ENCODE measurements around the gene RAD51B.

Gene RAD51B

DNA sequence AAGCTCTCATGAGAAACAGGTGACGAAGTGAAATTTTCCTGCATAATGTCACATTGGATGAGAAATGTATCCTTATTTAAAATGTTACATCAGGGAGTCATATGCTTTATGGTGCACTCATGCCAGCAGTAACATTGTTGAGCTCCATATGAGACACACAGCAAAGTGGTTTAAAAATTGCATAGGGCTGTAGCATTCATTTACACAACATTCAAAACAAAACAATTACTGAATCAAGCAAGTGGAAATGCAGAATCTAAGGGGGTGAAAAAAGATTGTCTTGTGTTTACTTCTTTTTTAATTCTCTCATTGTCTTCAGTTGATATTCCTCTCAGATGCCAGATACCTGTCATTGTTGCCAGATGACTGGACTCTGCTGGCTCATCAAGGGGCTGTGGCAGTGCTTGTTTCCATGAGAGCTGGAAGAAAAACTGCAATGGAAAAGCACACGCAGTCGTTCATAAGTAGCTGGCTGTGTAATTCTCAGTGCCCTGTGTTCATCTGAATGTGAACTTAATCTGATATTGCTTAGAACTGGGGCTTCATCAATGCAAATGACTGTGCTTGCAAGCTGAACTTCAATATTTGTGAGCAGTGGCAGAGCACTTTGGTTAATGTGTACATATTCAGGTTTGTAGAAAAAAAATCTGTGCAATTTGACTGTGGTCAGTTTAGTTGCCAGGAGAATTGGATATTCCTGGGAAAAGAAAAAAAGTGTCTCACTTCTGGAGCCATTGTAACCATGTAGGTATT is 305.6 kb downstream of the RAD51B start:
- DNase-seq = no peak

DNA sequence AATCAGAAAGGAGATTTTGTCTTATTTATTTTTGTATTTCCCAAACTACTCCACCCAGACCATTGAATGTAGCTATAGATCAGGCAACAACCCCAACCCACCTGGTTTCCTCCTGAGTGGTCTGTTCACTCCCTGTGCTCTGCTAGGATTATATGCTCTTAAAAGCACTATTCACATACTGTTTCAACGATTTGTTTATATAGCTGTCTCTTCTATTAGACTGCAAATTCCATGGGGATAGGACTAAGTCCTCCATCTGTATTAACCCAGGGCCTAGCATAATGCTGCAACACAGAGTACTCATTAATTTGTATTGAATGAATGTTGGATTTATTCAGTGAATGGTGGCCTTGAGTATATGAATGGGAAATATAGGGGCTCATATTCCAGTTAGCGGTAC is 307.6 kb downstream of the RAD51B start:
- DNase-seq = no peak

DNA sequence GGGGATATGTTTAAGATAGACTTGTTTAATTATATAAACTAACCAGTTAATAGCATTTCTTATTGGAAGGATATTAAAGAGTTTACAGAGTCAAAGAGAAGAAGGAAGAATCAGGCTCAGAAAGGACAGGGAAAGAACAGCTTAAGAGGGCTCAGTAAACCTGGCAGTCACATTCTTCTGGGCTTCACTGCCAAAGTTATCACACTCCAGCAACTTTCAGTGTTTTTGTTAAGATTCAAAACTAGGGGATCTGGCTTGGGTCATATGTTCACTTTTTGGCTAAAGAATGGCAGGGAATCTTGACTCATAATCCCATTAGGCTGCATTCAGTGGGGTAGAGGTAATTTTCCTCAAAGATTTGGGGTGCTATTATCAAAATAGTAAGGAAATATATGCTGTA is 312.3 kb downstream of the RAD51B start:
- no peak for DNase-seq

DNA sequence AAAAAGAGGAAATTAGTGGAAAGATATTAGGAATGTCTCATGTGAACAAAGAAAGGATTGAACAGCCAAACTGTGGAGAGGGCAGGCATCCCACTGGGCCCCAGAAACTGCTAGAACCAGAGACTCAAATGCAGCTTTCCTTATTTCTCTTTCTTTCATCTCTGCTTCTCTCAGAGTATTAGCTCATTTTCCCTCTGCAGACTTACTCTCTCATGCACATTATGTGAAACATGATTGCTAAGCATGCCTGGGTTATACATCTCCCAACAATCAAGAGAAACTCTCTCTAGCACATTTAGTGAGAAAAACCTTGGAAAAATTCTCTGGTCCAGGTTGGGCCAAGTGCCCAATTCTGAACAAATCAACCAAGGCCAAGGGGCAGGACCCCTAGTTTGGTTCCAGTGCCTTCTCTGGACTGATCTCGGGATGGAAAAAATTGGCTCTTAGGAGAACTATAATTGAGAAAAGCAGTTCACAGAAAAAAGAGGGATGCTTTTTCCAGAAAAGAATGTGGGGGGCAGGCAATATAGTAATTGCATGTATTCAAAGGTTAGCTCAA is 313.1 kb downstream of the RAD51B start:
- no peak for DNase-seq

DNA sequence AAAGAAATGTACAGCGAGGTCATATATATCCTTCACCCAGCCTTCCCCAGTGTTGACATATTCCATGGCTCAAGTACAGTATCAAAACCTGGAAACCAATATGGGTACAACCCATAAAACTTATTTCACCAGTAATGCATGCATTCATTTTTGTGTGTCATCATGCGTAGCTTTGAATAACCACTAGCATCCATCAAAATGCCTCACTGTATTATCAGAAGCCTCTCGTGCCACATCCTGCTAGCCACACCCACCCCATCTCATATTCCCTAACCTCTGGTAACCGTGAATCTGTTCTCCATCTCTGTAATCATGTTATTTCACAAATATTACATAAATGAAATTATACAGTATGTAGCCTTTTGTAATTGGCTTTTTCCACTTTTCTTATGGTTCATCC is 314.3 kb downstream of the RAD51B start:
- no peak for DNase-seq

DNA sequence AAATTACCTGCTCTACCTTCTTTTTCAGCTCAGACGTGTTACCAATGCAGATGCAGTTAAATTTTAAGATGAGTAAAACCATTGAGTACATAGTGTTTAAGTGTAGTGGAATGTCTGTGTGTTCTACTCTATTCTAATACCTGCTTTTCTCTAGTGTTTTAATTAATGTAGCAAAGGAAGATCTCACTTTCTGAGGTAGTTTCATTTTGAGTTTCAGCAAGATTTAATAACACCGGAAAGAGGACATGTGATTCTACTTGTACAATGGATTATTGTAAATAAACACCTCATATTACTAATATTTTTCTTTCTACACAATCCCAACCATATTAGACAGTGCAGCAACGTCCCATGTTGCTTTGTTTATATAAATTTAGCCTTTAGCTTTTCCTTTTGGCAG is 315.4 kb downstream of the RAD51B start:
- DNase-seq = no peak

DNA sequence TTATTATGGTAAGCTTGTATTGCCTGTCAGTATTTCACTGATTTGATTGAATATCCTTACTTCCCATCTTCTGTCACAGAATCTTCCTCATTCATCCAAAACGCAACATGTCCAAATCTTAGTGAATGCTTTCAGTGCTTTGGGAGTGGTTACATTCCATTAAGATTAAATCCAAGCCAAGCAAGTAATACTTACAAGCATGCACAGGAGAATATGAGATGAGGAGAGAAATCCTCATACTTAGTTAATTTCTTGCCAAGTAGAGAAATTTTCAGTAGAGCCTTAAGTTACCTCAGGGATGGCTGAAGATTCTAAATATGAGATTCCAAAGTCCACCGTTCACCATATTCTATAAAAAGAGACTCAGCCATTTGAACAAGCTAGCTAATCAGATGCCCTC is 316.0 kb downstream of the RAD51B start:
- DNase-seq = no peak

DNA sequence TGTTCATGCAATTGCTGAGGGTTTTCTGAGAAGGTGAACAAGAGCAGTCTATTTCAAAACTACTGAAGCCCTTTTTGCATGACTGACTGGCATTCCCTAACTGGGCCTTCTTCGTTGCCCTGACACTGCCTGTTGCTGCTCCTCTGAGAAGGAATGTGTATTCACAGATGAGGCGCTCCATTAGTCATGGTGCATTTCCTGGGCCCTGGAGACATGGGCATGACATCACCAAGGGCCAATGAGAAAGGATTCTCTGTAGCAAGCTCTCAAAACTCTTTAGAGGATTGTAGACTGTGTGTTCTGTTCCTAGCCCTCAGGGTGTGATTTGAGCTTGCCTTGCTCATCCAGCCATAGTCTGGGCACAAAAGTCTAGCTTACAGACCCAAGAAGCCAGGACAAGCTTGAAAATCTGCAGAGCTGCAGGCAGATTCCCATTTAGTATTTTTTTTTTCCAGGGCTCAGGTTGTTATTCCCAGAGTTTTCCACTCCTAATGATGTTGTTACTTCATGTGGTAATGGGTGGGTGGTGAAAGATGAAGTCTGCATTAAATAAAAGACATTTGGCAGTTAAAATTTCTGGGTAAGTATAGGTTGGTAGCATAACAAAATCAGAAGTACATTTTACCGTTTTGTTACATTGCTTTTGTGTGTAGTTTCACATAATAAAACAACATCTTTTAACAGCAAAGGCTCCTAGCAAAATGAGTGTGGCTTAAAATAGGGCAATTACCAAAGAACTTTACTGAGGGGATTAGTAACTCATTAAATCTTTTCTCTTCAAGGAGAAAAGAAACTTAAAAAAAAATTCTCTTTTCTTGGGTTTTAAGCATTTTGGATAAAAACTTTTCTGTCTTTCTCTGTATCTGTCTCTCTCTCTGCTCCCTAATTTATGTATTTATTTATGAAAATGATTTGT is 318.4 kb downstream of the RAD51B start:
- DNase-seq = peak; percentile 15

DNA sequence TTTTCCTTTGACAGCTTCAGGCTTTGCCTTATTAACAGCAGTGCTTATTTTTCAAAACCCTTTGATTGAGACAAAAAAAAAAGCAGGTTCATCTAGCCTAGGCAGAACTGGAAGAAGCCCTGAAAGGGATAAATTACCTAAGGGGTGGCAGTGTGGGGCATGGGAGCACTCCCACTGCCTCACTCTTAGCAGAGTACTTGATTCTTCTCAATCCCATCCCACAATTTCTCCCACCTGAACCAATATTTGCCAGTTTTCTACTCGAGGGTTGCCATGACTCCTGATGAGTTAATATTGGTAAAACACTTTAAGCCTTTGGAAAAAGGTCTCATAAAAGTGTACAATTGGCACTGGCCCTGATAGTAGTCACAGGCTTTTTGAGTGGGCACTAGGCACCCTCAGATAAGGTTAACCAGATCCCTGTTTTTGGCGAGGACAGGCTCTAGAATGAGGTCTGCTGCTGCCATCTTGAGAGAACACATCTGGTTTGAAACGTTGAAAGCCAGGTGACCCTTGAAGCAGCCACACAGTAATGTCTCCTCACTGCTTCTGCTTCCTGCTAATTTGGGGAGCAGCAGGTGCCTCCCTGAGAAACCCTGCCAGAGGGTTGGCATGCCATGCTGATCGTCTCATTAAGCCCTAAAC is 320.0 kb downstream of the RAD51B start:
- DNase-seq = no peak

DNA sequence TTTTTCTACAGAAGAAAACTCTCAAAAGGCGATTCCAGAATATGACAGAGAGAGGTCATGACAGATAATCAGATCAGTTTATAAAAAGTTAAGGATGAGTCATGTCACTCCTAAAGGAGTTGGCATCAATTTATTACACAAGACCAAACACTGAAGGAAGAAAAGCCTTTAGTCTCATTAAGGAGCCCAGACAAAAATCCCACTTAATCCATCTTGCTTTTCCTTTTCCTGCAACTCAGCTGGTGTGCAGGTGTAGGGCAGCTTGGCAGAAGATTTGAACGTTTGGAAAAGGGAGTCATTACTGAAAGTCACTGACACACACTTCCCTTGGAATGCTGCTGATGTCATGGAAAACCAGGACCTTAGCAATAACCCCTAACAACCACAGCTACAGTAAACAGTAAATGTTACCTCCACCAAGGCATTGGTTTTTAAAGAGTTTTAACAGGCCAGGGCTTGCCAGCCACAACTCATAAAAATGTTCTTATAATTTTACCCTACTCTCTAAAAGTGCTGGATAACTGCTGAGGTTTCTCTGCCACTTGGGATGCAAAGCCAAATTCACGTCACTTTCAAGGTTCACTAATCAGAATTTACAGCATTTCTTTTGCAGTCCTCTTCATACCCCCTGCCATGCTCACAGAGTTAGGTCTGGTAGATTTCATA is 320.6 kb downstream of the RAD51B start:
- no peak for DNase-seq

DNA sequence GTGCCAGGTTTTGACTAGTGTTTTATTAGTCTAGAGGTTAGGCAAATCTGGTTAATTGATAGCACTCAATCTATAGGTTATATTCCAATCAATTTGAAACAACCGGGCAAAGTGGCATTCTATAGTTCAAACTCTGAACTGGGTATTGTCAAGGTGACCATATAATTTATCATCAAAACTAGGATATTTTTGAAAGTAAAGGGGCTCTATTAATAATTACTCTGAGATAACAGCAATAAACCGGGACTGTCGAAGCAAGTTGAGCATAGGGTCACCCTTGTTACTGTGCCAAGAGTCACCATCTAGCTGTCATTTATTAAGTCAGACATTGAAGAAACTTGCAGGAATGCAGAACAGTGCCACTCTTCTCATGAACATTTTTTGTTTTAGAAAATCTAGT is 321.2 kb downstream of the RAD51B start:
- DNase-seq = no peak

DNA sequence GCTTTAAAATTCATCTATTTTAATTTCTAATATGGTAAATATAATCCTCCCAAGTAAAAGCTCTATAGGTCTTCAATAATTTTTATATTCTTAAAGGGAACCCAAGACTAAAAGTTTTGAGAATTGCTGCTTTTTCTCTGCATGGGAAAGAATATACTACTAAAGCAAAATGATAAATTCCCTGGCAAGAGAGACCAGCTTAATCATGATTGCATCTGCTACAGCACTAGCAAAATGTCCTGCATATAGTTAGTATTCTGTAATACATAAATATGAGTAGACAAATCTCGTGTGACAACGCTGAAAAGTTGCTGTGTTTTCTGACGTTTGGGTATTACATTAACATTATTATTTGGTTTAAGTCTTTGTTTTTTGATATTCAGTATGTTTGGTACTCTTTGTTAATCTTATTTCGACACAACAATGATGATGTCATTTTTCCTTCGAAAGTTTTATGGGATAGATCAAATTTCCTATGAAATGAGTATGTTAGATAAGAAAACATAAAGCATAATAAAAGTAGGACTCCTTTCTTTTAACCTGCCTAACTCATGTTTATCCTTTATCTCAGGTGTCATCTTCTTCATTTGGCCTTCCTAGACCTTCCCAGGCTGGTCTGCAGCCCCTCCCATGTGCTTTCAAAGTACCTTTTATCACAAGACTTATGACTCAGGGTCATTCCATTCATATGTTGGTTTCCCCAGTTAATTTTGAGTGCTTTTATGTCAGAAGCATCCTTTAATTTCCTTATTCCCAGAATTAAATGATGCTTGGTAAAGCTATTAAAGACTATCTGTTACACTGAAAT is 321.9 kb downstream of the RAD51B start:
- no peak for DNase-seq

DNA sequence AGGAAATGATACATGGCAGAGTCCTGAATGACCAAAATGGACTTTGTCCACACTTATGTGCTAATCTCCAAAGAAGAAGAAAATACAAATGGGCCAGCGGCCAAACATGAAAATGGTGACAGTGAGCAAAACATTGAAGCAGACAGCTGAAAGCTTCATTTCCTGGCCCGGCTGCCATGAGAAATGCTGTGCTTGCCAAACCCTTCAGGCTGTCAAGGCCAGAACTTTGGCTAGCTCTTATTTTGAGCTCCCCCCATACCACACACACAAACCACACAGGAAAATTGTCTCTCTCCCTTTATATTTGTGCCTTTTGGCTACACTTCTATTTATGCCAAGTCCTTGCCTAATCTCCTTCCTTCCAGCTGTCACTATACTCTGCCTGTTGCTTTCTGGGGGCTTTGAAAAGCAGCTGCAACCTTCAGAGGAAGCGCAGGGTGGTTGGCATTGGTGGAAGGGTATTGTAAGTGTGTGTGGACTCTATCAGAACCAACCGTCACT is 323.8 kb downstream of the RAD51B start:
- DNase-seq = peak; percentile 73

DNA sequence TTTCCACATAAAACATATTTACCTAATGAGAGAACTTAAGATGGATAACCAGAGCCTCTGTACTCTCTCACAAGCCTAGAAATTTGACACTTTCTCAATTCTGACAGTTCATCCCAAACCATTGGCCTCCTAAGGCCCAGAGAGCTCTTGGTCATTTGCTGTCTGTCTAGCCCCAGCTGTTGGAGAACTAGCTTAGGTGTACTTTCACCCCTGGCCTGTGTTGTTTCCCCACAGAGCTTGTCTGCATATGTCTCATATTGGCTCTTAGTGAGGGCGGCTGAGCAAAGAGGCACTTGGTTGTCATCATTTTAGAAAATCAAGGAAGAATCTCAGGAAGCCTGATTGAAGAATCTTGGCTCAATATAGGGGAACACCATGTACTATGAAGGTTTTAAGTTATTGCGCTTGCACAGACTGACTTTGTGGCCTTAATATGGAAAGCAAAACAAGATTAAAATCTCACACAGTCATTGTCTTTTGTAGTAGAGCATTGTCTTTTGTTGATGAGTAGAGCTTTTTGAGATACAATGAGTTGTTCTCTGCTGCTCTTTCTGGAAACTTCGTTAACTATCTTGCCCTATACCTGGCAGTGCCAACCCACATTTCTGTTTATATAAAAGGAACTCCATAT is 324.6 kb downstream of the RAD51B start:
- no peak for DNase-seq

DNA sequence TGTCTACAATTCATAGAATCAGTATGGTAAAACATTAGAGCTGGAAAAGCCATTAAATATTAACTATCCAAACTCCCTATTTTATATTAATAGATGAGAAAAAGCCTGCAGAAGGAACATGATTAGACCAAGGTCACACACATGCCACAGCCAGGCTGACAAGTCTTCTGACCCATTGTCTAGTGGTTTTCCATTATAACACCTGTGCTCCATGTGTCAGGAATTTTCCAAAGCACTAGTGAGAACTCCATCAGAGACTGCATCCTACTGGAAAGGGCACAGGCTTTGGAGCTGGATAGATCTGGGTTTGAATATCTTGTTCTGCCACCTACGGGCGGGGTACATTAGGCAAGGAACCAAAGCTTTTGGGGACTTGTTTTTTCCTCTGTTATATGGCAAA is 325.5 kb downstream of the RAD51B start:
- no peak for DNase-seq

DNA sequence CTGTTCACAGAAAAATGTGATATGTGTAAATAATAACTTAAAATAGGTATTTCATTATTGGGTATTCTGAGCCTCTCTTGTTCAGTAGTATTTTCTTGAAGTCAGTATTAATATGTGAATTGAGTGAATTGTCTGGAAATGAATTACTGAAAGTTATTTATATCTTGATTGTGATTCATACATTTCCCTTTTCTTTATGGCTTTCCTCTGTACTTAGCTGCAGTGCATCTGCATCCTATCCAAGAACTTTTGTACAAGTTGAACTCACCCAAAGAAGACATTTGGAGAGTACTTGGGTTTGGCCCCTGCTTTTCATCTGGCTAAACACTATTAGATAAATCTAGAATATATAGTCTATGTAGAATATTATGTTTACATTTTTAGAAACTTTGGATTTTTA is 326.0 kb downstream of the RAD51B start:
- DNase-seq = no peak

DNA sequence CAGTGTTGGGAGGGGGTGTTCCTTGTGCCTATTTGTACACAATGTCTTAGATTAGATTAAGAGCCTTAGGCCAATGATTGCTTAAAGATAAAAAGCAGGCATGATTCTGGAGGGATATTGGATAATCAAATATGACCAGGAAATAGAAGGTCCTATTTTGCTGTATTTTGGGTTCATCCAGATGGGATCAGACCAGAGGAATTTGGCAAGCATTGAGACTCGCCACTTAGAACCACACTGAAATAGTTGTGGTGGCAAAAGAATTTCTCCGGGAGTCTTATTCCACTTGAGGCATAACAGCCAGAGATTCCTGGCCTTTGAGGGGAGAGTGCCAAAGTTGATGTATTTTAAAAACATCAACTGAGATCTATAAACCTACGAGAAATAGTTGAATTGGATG is 327.2 kb downstream of the RAD51B start:
- no peak for DNase-seq

DNA sequence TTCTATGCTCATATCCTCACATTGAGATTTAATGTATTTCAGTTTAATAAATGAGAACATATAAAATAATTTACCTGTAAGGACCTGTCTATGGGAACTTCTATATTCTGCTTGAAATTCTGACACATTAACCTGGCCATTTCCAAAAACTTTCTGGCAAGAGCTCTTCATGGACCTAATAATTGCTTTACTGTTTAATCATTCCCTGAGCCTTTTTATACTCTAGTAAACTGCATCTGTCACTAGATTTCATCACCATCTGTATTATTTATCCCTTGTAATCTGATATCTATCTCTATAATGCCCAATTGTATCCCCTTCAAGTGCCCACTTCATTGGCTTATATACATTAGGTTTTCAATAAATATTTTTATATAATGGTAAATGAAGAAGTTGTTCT is 327.7 kb downstream of the RAD51B start:
- peak; percentile 79 for DNase-seq

DNA sequence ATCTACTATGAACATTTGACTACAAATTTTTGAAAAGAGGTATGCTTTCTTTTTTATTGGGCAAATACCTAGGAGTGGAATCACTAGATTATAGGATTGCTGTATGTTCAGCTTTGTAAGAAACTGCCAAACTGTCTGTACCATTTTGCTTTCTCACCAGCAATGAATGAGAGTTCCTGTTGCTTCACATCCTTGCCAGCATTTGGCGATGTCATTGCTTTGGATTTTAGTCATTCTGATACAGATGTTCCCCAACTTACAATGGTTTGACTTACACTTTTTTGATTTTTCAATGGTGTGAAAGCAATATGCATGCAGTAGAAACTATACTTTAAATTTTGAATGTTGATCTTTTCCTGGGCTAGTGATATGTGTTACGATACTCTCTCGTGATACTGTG is 328.7 kb downstream of the RAD51B start:
- no peak for DNase-seq

DNA sequence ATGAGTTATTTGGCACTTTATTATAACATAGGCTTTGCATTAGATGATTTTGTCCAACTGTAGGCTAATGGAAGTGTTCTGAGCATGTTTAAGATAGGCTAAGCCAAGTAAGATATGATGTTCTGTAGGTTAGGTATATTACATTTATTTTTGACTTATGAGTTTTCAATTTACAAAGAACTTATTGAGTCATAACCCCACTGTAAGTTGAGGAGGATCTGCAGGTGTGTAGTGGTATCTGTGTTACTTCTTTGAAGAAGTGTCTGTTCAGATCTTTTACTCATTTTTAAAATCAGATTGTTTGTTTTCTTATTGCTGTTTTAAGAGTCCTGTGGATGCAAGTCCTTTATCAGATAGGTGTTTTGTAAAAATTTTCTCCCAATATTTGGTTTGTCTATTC is 329.2 kb downstream of the RAD51B start:
- no peak for DNase-seq

DNA sequence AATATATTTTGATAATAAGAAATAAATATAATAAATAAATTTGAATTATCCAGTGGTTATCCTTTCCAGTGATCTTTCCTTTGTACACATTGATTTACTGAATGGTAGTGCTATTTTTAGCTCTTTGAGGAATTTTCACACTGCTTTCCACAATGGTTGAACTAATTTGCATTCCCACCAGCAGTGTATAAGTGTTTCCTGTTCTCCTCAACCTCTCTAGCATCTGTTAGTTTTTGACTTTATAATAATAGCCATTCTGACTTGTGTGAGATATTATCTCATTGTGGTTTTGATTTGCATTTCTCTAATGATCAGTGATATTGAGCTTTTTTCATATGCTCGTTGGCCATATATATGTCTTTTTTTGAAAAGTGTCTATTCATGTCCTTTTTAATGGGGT is 333.7 kb downstream of the RAD51B start:
- no peak for DNase-seq
